Pulmonary artery endothelial cell (primary cell): ENCODE measurements around the gene NDFIP1. TPM values are rescaled to one million over a fixed set of nuclear protein-coding genes. Genes with fewer than 3 reads are reported as not detected.
"Not testable (repeated sequence)": the region's sequence is repeated elsewhere in the genome, so short reads cannot be mapped to it uniquely, and the experiment has no call there.

Source experiments
- DNase-seq: peaks from one replicate; pipeline ENCODE4 v3.0.0-alpha.2; 2011; ENCODE audit warnings: low read depth, low spot score
- total RNA-seq: library from RNA; depleted of rRNA; stranded (reverse); fragments of >200 nt; gene quantifications from 2 replicates; pipeline ENCODE4 v1.2.3, GENCODE V29; 2014

NDFIP1 gene
- total RNA-seq, 1 donor from 2014 or later = 36.8 TPM

- DNase-seq = no peak
These were observed 78.4 kb downstream of the NDFIP1 start for GRCh38 chr5:142186857-142187594.

DNA sequence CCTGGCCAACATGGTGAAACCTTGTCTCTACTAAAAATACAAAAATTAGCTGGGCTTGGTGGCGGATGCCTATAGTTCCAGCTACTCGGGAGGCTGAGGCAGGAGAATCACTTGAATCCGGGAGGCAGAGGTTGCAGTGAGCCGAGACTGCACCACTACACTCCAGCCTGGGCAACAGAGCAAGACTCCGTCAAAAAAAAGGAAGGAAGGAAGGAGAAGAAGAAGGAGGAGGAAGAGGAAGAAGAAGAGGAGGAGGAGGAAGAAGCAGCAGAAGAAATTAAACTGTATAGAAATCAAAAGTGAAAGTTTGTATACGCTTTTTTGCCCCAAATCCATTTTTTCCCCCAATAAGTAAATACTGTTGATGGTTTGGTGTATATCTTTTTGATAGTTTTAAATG lies 80.1 kb downstream of the NDFIP1 start:
- DNase-seq = not testable (repeated sequence)

DNA sequence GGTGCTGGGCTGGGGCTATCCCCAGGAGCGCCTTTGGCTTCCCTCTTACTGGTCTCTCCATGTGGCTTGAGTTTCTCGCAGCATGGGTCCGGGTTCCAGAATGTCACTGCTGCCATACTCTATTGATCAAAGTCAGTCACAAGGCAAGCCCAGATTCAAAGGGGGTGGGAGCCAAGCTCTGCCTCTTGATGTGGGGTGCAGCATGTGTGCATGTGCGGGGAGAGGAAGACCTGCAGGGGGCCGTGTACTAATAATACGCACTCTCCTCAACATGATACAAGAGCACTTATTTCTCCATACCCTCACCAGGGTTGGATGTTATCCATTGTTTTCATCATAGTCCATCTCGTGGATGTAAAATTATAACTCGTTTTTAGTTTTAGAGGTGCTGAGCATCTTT lies 81.2 kb downstream of the NDFIP1 start:
- no peak for DNase-seq

DNA sequence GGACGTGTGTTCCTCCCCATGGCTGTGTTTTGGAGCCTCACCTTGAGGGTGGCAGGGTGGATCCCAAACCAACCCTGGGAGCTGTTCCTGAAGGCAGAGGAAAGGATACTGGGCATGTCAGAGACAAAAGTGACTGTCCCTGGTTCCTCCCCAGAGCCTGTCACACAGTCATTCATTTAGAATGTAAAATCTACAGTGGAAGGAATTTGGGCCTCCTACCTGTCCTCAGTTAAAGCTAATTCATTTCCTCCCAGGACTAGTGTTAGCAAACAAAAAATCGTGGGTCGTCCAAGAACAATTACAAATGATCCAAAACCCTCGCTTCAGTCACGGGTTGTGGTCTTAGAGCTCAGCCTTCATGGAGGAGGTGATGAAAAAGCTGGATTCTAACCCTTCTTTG lies 83.2 kb downstream of the NDFIP1 start:
- DNase-seq = no peak

- DNase-seq = peak; percentile 52
These were observed 83.9 kb downstream of the NDFIP1 start for GRCh38 chr5:142192286-142193113.

GRCh38 chr5:142193114-142193428 lies 84.5 kb downstream of the NDFIP1 start:
- no peak for DNase-seq

GRCh38 chr5:142197098-142197497 lies 88.5 kb downstream of the NDFIP1 start:
- DNase-seq = peak; percentile 65

DNA sequence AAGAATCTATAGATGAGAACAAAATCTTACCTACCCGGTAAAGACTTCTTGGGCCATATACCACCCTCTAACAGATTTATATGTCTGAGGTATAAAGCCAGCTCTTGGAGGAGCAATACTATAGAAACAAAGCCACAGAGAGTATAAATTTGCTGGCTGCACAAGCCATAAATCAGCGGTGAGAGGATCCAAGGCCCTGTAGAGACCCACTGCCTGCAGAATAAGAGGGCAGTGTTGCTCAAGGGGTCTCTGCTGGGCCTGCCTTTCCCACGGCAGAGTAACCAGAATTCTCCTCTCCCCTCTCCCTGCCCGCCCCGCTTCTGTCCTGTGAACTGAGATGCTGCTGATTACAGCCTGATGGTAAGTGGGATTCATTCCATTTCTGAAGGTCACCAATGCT lies 89.2 kb downstream of the NDFIP1 start:
- DNase-seq = no peak

DNA sequence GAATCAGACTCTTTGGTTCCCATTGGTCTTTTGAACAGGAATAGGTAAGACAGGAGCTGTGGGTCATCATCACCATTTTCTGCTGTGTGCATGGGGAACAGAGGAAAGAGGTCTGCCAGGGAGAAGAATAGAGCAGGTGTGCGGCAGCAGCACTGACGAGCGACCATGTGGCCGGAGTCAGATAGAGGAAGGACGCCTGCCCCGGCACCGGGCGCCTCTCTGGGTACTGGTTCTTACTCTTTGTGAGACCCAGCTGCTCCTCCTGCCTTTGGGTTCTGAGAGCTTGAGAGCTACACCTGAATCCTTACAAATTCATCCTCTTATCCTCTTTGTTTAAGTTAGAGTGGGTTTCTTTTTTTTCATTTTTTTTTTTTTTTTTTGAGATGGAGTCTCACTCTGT lies 90.8 kb downstream of the NDFIP1 start:
- DNase-seq = no peak

DNA sequence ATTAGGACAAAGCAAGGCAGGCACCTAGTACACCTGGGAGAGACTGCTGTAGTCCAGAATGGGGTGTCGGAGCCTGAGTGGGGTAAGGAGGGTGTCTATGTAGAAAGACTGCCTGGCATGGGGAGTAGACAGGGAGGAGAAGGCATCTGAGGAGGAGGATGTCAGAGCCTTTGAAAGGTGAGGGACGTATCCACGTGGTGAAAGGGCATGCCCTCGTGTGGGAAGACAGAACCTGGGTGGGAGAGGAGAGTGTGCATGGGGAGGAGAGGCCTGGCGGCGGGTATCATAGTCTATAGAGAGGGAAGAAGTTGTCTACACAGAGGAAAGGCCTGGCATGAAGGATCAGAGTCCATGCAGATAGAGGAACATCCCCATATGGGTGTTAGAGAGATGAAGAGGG lies 91.8 kb downstream of the NDFIP1 start:
- no peak for DNase-seq

DNA sequence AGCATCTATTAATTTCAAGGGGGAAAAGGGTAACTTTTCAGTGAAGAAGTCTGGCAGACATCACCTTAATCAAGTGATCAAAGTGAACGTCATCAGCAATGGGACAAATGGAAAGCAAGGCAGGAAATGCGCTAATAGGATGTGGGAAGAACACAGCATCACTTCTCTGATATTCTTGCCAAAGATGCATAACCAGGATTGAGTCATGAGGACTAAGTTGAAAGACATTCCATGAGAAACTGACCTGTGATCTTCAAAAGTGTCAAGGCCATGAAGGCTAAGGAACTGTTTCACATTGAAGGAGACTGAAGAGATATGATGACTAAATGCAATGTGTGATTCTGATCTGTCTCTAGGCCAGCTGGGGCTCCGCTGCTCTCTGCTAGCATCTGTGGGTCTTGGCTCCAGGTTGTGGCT lies 92.9 kb downstream of the NDFIP1 start:
- peak; percentile 95 for DNase-seq

DNA sequence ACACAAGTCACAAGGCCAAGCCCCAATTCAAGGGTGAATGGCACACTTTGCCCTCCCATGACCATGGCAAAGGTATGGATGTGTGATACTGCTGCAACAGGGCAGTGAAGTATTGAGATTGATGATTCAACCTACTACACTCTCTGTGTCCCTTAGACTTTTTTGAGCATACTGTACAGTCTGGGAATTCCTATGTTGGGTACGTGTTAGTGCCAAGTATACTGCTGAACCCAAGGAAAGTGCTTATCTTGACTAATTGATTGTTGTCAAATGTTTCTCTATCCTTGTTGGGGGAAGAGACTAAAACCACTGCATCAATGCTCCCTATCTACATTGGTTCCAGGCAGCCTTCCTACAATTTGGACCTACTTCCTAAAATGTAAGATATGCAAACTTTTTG lies 93.7 kb downstream of the NDFIP1 start:
- DNase-seq = peak; percentile 37

Other genes with a start within 250 kb of the NDFIP1 start
- gene PCDH1, start 230.4 kb upstream of the NDFIP1 start, total RNA-seq = 135 and 143 TPM in 2 replicates
- gene DELE1, start 184.9 kb upstream of the NDFIP1 start, total RNA-seq = 45.1 and 61.3 TPM in 2 replicates
- 12.1 and 23.0 TPM in 2 replicates for gene PCDH12, start 150.6 kb upstream of the NDFIP1 start, total RNA-seq
- 77.1 and 102 TPM in 2 replicates for gene RNF14, start 139.7 kb upstream of the NDFIP1 start, total RNA-seq
- 46.5 and 63.8 TPM in 2 replicates for gene GNPDA1, start 95.8 kb upstream of the NDFIP1 start, total RNA-seq
- 7.4 and 8.8 TPM in 2 replicates for gene SPRY4, start 216.2 kb downstream of the NDFIP1 start, total RNA-seq